ENCODE results near the gene SLCO3A1. TPM values are rescaled to one million over a fixed set of nuclear protein-coding genes. Genes with fewer than 3 reads are reported as not detected.

SLCO3A1 gene
- total RNA-seq, 1 experiment from 2014 or later = 9.1 TPM

DNA sequence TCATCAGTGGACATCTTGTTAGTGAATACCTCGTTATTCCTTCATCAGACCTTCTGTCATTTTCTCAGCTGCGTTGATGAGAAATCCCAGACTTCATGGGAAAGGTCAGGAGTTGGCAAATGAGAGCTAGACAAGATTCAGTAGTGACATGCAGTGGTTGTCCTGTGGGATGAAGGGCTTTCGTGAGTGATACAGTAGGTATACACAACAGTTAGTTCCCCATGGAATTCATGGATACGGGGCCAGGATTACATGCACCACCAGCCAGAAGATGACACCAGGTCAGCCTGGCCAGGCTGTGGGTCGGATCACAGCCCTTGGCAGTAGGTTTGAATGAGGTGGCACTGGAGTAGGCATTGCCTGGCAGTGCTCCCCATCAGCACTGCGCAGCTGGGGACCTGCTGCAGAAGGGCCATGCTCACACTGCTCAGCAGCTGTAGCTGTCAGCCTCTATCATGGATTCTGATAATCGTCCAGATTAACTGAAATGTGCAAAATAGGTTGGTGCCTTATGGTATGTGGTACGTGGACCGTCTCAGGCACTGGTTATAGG, 150.1 kb downstream of the SLCO3A1 start:
- CTCF ChIA-PET = interaction anchor here (1.2 kb wide), 1 partner anchor 19 kb away, joined by 3 read pairs; no protein-coding TSS in a partner anchor
- no peak for ATAC-seq

DNA sequence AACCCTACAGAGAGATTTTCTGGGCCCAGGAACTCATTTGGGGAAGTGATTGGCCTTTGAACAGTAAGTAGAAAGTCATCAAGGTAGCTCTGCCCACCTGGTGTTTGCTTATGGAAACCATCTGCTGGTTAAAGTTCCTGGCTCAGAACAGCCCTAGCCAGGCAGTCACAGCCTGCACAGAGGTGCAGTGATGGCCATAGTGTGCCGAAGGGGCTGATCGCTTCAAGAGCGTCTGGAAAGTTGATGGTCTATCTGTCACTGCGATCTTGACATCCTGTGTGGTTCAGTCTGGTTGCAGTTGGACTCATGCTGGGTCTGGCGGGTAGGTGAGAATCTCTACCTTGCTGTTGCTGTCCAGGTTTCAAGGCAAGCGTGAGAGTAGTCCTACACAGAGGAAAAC, 151.6 kb downstream of the SLCO3A1 start:
- ATAC-seq (peak; percentile 9; the same call in 1 of the 2 replicates), DNase-seq (ENCODE audit: low spot score) (no peak)
- TF ChIP-seq, protein P1, sequence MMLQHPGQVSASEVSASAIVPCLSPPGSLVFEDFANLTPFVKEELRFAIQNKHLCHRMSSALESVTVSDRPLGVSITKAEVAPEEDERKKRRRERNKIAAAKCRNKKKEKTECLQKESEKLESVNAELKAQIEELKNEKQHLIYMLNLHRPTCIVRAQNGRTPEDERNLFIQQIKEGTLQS (CRISPR knock-in tag; conservative IDR thresholded peaks at IDR 0.05) = no peak
- no peak overlapping the region for H3K27ac Mint-ChIP-seq
- CTCF ChIA-PET = interaction anchor here (0.6 to 1.8 kb wide), 4 partner anchors 10 to 74 kb away, joined by 3 to 7 read pairs (median 6); no protein-coding TSS in a partner anchor
- H3K4me1 Mint-ChIP-seq = peaks cover 36% of the 10 kb centered on the region
- H3K27me3 Mint-ChIP-seq (ENCODE audit: low read depth) = no peaks in the 10 kb centered on the region
- H3K4me3 Mint-ChIP-seq = no peak overlapping the region
- no peaks in the 10 kb centered on the region for H3K36me3 Mint-ChIP-seq
- POLR2A ChIA-PET = no interaction called here
- H3K9me3 Mint-ChIP-seq = no peaks in the 10 kb centered on the region

More for the DNA sequence above, 150.1 kb downstream of the SLCO3A1 start:
- POLR2A ChIA-PET = no interaction called here
- no peaks in the 10 kb centered on the region for H3K9me3 Mint-ChIP-seq
- no peak overlapping the region for H3K4me3 Mint-ChIP-seq
- H3K4me1 Mint-ChIP-seq = peaks cover 41% of the 10 kb centered on the region
- DNase-seq (ENCODE audit: low spot score) = no peak
- no peaks in the 10 kb centered on the region for H3K27me3 Mint-ChIP-seq (ENCODE audit: low read depth)
- H3K36me3 Mint-ChIP-seq = no peaks in the 10 kb centered on the region
- TF ChIP-seq SMAD3 (CRISPR knock-in tag; IDR thresholded peaks at IDR 0.05; ENCODE audit: borderline replicate concordance) (no peak), PRRX2 (CRISPR knock-in tag; IDR thresholded peaks at IDR 0.05) (no peak)
- TF ChIP-seq, protein P2, sequence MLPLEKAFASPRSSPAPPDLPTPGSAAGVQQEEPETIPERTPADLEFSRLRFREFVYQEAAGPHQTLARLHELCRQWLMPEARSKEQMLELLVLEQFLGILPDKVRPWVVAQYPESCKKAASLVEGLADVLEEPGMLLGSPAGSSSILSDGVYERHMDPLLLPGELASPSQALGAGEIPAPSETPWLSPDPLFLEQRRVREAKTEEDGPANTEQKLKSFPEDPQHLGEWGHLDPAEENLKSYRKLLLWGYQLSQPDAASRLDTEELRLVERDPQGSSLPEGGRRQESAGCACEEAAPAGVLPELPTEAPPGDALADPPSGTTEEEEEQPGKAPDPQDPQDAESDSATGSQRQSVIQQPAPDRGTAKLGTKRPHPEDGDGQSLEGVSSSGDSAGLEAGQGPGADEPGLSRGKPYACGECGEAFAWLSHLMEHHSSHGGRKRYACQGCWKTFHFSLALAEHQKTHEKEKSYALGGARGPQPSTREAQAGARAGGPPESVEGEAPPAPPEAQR (CRISPR knock-in tag; IDR thresholded peaks at IDR 0.05) = no peak
- no peak overlapping the region for H3K27ac Mint-ChIP-seq

DNA sequence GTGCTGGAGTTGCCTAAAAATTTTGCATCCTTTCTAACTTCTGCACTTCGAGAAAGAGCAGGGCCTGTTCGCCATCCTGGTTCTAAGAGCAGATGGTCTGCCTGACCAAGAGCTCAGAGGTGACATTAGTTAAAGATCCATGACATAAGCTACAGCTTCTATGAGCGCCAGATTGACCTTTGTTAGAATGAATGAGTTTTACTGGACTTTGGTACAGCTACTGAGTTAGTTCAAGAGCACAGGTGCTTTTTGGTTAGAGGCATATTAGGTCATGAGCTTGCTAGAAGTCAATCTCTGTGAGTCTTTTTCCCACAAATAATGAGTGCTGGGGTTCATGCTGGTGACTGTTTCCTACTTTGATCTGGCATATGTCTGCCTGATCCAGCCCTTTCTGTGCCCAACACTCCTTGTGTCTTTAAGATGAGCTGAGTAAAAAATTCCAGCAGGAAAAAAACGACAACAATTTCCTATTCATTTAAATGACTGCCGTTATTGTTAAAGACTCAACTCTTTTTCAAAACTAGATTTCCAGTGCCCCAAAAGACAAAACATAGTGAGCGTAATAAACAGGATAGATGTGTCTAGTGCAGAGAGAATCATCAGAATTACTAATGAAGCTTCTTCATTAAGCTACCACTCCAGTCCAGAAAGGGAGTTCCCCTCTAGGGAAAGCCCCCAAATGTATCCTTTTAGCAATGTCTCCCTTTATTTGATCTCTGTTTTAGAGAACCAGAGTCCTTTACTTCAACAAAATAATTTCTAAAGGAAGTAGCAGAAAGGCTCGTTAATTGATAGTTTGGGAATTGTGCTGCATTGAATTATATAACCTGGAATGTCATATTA, 152.9 kb downstream of the SLCO3A1 start:
- ATAC-seq (no peak), DNase-seq (ENCODE audit: low spot score) (no peak)
- ChIA-PET CTCF (interaction anchor here (0.8 to 1.7 kb wide), 3 partner anchors 47 to 72 kb away, joined by 3 to 7 read pairs (median 6); no protein-coding TSS in a partner anchor), POLR2A (no interaction called here)
- TF ChIP-seq, protein P3, sequence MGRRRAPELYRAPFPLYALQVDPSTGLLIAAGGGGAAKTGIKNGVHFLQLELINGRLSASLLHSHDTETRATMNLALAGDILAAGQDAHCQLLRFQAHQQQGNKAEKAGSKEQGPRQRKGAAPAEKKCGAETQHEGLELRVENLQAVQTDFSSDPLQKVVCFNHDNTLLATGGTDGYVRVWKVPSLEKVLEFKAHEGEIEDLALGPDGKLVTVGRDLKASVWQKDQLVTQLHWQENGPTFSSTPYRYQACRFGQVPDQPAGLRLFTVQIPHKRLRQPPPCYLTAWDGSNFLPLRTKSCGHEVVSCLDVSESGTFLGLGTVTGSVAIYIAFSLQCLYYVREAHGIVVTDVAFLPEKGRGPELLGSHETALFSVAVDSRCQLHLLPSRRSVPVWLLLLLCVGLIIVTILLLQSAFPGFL (CRISPR knock-in tag; IDR thresholded peaks at IDR 0.05; ENCODE audit: borderline replicate concordance) = no peak
- TF ChIP-seq, protein P4, sequence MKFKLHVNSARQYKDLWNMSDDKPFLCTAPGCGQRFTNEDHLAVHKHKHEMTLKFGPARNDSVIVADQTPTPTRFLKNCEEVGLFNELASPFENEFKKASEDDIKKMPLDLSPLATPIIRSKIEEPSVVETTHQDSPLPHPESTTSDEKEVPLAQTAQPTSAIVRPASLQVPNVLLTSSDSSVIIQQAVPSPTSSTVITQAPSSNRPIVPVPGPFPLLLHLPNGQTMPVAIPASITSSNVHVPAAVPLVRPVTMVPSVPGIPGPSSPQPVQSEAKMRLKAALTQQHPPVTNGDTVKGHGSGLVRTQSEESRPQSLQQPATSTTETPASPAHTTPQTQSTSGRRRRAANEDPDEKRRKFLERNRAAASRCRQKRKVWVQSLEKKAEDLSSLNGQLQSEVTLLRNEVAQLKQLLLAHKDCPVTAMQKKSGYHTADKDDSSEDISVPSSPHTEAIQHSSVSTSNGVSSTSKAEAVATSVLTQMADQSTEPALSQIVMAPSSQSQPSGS (CRISPR knock-in tag; IDR thresholded peaks at IDR 0.05; ENCODE audit: borderline replicate concordance, low read depth) = no peak
- no peak for TF ChIP-seq GABPB1 (CRISPR knock-in tag; IDR thresholded peaks at IDR 0.05)
- TF ChIP-seq CBFB (CRISPR knock-in tag; IDR thresholded peaks at IDR 0.05; ENCODE audit: low read depth) = no peak
- TF ChIP-seq PRRX2 (CRISPR knock-in tag; IDR thresholded peaks at IDR 0.05) = no peak
- TF ChIP-seq, protein P5, sequence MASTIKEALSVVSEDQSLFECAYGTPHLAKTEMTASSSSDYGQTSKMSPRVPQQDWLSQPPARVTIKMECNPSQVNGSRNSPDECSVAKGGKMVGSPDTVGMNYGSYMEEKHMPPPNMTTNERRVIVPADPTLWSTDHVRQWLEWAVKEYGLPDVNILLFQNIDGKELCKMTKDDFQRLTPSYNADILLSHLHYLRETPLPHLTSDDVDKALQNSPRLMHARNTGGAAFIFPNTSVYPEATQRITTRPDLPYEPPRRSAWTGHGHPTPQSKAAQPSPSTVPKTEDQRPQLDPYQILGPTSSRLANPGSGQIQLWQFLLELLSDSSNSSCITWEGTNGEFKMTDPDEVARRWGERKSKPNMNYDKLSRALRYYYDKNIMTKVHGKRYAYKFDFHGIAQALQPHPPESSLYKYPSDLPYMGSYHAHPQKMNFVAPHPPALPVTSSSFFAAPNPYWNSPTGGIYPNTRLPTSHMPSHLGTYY (CRISPR knock-in tag; IDR thresholded peaks at IDR 0.05) = no peak
- no peaks in the 10 kb centered on the region for H3K27me3 Mint-ChIP-seq (ENCODE audit: low read depth)
- H3K27ac Mint-ChIP-seq = no peak overlapping the region
- H3K36me3 Mint-ChIP-seq = no peaks in the 10 kb centered on the region
- H3K4me1 Mint-ChIP-seq = peaks cover 33% of the 10 kb centered on the region
- H3K9me3 Mint-ChIP-seq = no peaks in the 10 kb centered on the region
- H3K4me3 Mint-ChIP-seq = no peak overlapping the region

DNA sequence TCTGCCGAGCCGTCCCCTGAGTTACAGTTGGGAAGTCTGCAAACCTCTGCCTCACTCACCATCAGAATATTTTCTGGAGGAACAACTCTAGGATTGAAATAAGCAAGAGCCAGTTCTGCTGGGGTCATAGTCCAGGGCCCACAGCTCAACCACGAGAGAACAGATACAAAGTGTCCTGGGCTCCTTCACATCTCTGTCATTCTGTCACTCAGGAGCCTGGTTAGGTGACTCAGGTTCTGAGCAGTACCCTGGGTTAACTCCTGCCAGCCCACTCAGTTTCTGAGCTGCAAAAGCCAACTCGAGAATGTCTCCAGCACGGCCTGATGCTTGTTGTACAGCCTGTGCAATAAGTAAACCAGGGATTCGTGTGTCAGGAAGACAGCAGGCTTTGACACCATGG, 155.7 kb downstream of the SLCO3A1 start:
- H3K4me1 Mint-ChIP-seq = peaks cover 36% of the 10 kb centered on the region
- no peaks in the 10 kb centered on the region for H3K36me3 Mint-ChIP-seq
- CTCF ChIA-PET = interaction anchor here (0.9 kb wide), 1 partner anchor 21 kb away, joined by 3 read pairs; no protein-coding TSS in a partner anchor
- no peak for ATAC-seq
- H3K27ac Mint-ChIP-seq = no peak overlapping the region; the same call in 1 of the 2 replicates
- DNase-seq (ENCODE audit: low spot score) = no peak
- H3K27me3 Mint-ChIP-seq (ENCODE audit: low read depth) = no peaks in the 10 kb centered on the region
- POLR2A ChIA-PET = no interaction called here
- no peak overlapping the region for H3K4me3 Mint-ChIP-seq
- H3K9me3 Mint-ChIP-seq = no peaks in the 10 kb centered on the region
- TF ChIP-seq, protein P6, sequence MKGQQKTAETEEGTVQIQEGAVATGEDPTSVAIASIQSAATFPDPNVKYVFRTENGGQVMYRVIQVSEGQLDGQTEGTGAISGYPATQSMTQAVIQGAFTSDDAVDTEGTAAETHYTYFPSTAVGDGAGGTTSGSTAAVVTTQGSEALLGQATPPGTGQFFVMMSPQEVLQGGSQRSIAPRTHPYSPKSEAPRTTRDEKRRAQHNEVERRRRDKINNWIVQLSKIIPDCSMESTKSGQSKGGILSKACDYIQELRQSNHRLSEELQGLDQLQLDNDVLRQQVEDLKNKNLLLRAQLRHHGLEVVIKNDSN (CRISPR knock-in tag; IDR thresholded peaks at IDR 0.05) = no peak
- TF ChIP-seq, protein P7, sequence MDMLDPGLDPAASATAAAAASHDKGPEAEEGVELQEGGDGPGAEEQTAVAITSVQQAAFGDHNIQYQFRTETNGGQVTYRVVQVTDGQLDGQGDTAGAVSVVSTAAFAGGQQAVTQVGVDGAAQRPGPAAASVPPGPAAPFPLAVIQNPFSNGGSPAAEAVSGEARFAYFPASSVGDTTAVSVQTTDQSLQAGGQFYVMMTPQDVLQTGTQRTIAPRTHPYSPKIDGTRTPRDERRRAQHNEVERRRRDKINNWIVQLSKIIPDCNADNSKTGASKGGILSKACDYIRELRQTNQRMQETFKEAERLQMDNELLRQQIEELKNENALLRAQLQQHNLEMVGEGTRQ (CRISPR knock-in tag; IDR thresholded peaks at IDR 0.05) = no peak
- TF ChIP-seq, protein P8, sequence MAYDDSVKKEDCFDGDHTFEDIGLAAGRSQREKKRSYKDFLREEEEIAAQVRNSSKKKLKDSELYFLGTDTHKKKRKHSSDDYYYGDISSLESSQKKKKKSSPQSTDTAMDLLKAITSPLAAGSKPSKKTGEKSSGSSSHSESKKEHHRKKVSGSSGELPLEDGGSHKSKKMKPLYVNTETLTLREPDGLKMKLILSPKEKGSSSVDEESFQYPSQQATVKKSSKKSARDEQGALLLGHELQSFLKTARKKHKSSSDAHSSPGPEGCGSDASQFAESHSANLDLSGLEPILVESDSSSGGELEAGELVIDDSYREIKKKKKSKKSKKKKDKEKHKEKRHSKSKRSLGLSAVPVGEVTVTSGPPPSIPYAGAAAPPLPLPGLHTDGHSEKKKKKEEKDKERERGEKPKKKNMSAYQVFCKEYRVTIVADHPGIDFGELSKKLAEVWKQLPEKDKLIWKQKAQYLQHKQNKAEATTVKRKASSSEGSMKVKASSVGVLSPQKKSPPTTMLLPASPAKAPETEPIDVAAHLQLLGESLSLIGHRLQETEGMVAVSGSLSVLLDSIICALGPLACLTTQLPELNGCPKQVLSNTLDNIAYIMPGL (CRISPR knock-in tag; IDR thresholded peaks at IDR 0.05) = no peak
- TF ChIP-seq, protein P9, sequence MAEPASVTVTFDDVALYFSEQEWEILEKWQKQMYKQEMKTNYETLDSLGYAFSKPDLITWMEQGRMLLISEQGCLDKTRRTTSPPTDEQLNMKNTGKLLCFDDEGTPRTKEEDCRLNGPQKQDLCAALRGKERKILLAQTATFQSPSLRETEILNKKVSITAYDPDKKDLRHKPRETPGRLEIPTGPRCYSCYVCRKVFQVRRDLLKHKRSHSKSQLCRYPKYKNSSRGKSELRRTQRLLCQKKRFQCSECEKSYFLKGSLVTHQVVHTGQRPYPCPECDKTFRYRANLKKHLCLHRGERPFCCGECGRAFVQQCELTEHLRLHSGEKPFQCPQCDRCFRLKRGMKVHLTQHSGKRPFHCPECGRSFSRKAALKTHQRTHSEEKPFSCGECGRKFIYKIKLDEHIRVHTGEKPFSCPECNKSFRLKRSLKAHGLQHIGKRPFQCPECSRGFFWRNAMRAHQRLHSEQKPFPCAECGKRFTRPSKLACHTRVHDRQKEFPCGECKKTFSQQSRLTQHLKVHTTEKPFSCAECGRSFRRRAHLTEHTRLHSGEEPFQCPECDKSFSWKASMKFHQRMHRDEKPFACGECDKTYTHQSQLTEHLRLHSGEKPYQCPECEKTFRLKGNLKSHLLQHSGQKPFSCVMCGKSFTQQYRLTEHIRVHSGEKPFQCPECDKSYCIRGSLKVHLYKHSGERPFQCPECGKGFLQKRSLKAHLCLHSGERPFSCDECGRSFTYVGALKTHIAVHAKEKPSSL (CRISPR knock-in tag; conservative IDR thresholded peaks at IDR 0.05) = no peak
- TF ChIP-seq ZNF232 (CRISPR knock-in tag; IDR thresholded peaks at IDR 0.05) = no peak
